Measurements from ENCODE around the gene C1QTNF3.

Gene C1QTNF3

DNA sequence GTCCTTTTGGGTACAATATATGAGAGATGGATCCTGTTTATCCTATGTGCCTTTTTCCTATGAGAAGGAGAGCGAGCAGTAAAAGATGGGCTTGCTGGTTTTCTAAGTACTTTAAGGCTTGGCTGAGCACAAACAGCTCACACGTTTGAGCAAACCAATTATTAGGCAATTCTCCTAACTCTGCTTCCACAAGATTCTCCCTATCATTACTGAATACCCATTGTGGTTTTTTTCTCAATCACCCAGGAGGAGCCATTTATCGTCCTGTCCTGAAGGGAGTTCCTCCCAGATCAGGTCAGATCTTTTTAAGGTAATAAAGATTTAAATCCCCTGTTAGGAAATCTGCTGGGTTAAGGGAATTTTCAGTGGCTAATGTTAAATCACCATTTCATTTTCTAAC is 19.4 kb upstream of the C1QTNF3 start:
- no peak for DNase-seq (ENCODE audit: low spot score)
- TF ChIP-seq, protein P1, sequence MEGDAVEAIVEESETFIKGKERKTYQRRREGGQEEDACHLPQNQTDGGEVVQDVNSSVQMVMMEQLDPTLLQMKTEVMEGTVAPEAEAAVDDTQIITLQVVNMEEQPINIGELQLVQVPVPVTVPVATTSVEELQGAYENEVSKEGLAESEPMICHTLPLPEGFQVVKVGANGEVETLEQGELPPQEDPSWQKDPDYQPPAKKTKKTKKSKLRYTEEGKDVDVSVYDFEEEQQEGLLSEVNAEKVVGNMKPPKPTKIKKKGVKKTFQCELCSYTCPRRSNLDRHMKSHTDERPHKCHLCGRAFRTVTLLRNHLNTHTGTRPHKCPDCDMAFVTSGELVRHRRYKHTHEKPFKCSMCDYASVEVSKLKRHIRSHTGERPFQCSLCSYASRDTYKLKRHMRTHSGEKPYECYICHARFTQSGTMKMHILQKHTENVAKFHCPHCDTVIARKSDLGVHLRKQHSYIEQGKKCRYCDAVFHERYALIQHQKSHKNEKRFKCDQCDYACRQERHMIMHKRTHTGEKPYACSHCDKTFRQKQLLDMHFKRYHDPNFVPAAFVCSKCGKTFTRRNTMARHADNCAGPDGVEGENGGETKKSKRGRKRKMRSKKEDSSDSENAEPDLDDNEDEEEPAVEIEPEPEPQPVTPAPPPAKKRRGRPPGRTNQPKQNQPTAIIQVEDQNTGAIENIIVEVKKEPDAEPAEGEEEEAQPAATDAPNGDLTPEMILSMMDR (IDR thresholded peaks at IDR 0.05; ENCODE audit: borderline replicate concordance, control extremely low read depth, extremely low read depth, insufficient read depth, missing control alignments), result no peak
- in situ Hi-C loops (cut with MboI; ENCODE audit: low sequenced_read_pairs, unreplicated experiment), result no loop called here

DNA sequence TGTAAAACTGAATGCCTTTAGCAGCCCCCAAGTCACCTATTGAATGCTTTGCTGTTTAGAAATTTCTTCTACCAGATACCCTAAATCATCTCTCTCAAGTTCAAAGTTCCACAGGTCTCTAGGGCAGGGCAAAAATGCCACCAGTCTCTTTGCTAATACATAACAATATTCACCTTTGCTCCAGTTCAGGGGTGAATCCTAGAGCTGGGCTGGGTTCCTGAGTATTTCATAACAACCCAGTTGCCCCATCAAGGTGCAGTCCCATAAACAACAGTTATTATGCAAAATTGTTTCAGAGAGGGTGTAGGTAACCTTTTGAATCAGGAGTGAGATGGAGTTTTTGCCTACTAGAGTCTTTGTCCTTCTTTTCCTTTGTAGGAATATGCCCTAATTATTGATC is 19.0 kb upstream of the C1QTNF3 start:
- in situ Hi-C loops (cut with MboI; ENCODE audit: low sequenced_read_pairs, unreplicated experiment), result no loop called here
- TF ChIP-seq, protein P1 (IDR thresholded peaks at IDR 0.05; ENCODE audit: borderline replicate concordance, control extremely low read depth, extremely low read depth, insufficient read depth, missing control alignments), result no peak
- no peak for DNase-seq (ENCODE audit: low spot score)

DNA sequence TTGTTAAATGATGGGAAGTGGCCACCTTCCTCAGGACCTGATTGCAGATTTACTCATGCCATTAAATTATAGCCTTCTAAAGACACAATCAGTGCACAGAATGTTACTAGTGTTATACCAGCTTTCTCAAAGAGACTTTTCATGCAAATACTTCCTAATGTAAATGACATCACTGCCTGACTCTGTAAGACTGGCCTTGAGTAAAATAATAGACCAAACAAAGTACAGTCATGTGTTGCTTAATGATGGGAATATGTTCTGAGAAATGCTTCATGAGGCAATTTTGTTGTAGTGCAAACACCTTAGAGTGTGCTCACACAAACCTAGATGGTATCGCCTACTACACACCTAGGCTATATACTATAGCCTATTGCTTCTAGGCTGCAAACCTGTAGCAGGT is 17.0 kb upstream of the C1QTNF3 start:
- DNase-seq (ENCODE audit: low spot score), result no peak
- in situ Hi-C loops (cut with MboI; ENCODE audit: low sequenced_read_pairs, unreplicated experiment), result no loop called here
- TF ChIP-seq, protein P1 (IDR thresholded peaks at IDR 0.05; ENCODE audit: borderline replicate concordance, control extremely low read depth, extremely low read depth, insufficient read depth, missing control alignments), result no peak

DNA sequence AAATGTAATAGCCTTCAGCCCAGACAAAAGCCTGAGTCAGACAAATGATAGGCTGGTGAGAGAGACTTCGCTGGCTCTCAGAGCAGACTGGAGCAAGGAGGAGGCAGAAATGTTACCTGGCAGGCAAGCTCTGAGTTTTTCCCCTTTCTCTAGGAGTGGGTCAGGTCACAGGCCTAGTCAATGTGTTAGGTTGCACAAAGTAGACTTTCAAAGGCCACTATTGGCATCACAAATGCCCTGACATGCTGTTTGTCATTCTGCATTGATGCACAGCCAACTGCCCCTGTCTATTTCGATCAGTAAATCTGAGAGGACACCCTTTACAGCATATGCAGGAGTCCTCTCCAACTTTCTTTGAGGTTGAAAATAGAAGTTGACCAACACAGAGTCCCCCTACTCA is 15.5 kb upstream of the C1QTNF3 start:
- DNase-seq (ENCODE audit: low spot score), result no peak
- in situ Hi-C loops (cut with MboI; ENCODE audit: low sequenced_read_pairs, unreplicated experiment), result no loop called here
- TF ChIP-seq, protein P1 (IDR thresholded peaks at IDR 0.05; ENCODE audit: borderline replicate concordance, control extremely low read depth, extremely low read depth, insufficient read depth, missing control alignments), result no peak

DNA sequence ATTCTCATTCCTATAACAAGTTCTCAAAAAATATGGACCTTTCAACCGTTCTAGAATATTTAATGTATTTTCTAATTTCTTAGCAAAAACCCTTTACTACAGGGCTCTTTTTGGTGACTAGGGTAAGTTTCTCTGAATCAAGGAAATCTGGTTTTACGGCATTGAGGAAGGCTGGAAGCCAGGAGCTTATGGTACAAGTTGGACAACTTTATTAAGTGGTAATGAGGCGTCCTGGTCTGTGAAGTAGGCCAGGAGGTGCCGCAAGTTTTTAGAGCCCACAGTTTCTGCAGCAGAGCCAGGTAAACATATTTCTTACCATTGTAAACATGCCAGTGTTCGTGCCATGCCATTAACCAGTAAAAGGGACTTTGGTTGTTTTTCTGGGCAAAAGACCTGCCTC is 14.6 kb upstream of the C1QTNF3 start:
- DNase-seq (ENCODE audit: low spot score), result no peak
- TF ChIP-seq, protein P1 (IDR thresholded peaks at IDR 0.05; ENCODE audit: borderline replicate concordance, control extremely low read depth, extremely low read depth, insufficient read depth, missing control alignments), result no peak
- in situ Hi-C loops (cut with MboI; ENCODE audit: low sequenced_read_pairs, unreplicated experiment), result no loop called here

DNA sequence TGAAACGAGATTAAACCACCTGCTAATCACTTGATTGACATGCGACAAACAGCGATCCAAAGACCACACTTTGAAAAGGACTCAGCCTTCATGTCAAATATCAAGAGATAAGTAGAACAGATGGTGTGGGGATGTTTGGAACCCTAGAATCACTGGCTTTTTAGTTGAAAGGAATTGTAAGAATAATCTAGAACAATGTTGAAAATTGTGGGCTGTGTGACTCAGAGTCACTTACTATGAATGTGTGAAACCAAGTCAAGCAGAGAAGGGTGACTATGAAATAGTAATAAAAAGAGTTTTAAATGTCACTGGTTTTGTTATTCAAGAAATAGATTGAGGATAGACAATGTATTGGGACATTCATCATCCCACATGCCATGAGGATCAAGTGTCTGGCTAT is 14.1 kb upstream of the C1QTNF3 start:
- in situ Hi-C loops (cut with MboI; ENCODE audit: low sequenced_read_pairs, unreplicated experiment), result no loop called here
- TF ChIP-seq, protein P1 (IDR thresholded peaks at IDR 0.05; ENCODE audit: borderline replicate concordance, control extremely low read depth, extremely low read depth, insufficient read depth, missing control alignments), result no peak
- no peak for DNase-seq (ENCODE audit: low spot score)

DNA sequence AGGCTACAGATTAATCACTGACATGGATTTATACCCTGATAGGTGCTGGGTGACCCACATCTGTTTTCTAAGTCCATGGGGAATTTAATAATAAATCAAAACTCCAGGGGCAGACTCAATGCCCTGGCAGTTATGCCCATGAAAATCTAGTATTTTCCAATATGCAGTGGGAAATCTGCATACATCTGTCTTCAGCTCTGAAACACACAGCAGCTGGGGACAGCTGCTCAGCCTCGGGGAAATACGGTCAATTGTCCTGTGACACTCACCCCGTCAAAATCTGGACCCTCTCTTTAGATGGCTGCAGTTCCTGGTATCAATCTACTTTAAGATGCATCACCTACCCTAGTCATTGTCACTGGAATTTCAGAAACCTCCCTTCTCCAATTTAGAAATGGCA is 12.7 kb upstream of the C1QTNF3 start:
- DNase-seq (ENCODE audit: low spot score), result no peak
- TF ChIP-seq, protein P1 (IDR thresholded peaks at IDR 0.05; ENCODE audit: borderline replicate concordance, control extremely low read depth, extremely low read depth, insufficient read depth, missing control alignments), result no peak
- in situ Hi-C loops (cut with MboI; ENCODE audit: low sequenced_read_pairs, unreplicated experiment), result no loop called here

All from GM13976 (cell line).